Measurements from ENCODE around the gene AMOTL2.

The AMOTL2 gene

DNA sequence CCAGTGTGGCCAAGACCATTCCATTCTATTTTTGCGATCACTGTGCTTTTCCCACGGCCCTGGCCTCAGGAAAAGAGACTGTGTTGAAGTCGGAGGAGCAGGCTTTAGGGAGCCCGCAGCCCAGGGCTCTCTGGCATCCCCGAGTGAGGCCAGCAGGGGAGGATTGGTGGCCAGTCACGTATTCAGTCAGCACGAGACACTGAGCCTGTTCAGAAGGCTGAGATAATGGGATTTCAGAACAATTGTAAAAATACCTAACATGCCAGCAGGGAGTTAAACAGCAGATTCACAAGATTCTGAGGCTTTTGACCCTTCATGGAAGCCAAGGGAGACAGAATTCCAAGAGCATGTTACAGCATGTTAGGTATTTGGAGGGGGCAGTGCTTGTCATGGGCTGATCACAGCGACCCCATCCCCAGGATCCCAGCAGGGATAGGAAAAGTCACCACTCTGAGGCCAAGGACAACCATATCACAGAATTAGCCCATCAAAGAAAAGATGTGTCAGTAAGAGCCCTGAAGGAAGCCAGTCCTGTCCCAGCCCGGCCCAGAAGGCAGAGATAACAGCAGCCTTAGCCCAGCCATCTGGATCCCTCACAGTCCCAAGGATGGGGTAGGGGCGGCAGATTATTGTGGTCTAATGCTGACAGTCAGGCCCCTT is 40.6 kb downstream of the AMOTL2 start:
- Histone ChIP-seq H3K27ac (replicated peaks) (no peak overlapping the region), H3K27me3 (ENCODE audit: insufficient read depth, poor library complexity, severe bottlenecking) (no peaks in the 10 kb centered on the region), H3K4me3 (replicated peaks; ENCODE audit: insufficient read depth, low read length) (no peak overlapping the region)
- TF ChIP-seq, protein P1, sequence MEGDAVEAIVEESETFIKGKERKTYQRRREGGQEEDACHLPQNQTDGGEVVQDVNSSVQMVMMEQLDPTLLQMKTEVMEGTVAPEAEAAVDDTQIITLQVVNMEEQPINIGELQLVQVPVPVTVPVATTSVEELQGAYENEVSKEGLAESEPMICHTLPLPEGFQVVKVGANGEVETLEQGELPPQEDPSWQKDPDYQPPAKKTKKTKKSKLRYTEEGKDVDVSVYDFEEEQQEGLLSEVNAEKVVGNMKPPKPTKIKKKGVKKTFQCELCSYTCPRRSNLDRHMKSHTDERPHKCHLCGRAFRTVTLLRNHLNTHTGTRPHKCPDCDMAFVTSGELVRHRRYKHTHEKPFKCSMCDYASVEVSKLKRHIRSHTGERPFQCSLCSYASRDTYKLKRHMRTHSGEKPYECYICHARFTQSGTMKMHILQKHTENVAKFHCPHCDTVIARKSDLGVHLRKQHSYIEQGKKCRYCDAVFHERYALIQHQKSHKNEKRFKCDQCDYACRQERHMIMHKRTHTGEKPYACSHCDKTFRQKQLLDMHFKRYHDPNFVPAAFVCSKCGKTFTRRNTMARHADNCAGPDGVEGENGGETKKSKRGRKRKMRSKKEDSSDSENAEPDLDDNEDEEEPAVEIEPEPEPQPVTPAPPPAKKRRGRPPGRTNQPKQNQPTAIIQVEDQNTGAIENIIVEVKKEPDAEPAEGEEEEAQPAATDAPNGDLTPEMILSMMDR (IDR thresholded peaks at IDR 0.05; ENCODE audit: insufficient read depth, low read length): no peak
- no peak for TF ChIP-seq POLR2AphosphoS5 (IDR thresholded peaks at IDR 0.05; ENCODE audit: low read depth)
- TF ChIP-seq GABPA (IDR thresholded peaks at IDR 0.05; ENCODE audit: low read depth): no peak
- no peak for DNase-seq (ENCODE audit: low read depth in 1 of 2, low spot score in 1 of 2)

GRCh38 chr3:134332344-134332743 is 41.9 kb downstream of the AMOTL2 start:
- Histone ChIP-seq H3K27me3 (ENCODE audit: insufficient read depth, poor library complexity, severe bottlenecking) (no peaks in the 10 kb centered on the region), H3K4me3 (replicated peaks; ENCODE audit: insufficient read depth, low read length) (no peak overlapping the region), H3K27ac (replicated peaks) (no peak overlapping the region)
- no peak for DNase-seq (ENCODE audit: low read depth in 1 of 2, low spot score in 1 of 2)
- TF ChIP-seq GABPA (IDR thresholded peaks at IDR 0.05; ENCODE audit: low read depth): no peak
- TF ChIP-seq, protein P1 (IDR thresholded peaks at IDR 0.05; ENCODE audit: insufficient read depth, low read length): no peak
- TF ChIP-seq SPI1 (IDR thresholded peaks at IDR 0.05; ENCODE audit: borderline replicate concordance, low read depth): no peak
- no peak for TF ChIP-seq REST (IDR thresholded peaks at IDR 0.05; ENCODE audit: insufficient replicate concordance, low read depth)
- no peak for TF ChIP-seq POLR2AphosphoS5 (IDR thresholded peaks at IDR 0.05; ENCODE audit: low read depth)

DNA sequence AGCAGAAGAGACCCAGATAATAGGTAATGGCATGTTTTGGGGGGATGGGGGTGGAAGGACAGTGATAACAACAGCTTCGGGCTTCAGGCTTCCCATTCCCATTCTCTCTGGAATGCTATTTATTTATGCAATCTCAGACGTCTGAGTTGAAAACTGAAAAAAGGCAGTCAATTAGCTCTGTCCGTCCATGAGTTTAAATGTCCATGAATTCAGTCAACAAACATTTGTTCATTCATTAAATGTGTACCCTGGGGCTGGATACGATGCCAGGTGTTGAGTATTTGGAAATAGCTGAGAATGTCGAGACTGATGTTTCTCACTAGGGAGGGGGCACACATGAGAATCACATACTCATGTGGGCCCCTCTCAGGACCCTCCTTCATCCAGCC is 42.4 kb downstream of the AMOTL2 start:
- no peak overlapping the region for H3K4me3 ChIP-seq (replicated peaks; ENCODE audit: insufficient read depth, low read length)
- no peaks in the 10 kb centered on the region for H3K27me3 ChIP-seq (ENCODE audit: insufficient read depth, poor library complexity, severe bottlenecking)
- DNase-seq (ENCODE audit: low read depth in 1 of 2, low spot score in 1 of 2): no peak
- no peak overlapping the region for H3K27ac ChIP-seq (replicated peaks)
- TF ChIP-seq SPI1 (IDR thresholded peaks at IDR 0.05; ENCODE audit: borderline replicate concordance, low read depth) (no peak), GABPA (IDR thresholded peaks at IDR 0.05; ENCODE audit: low read depth) (no peak), REST (IDR thresholded peaks at IDR 0.05; ENCODE audit: insufficient replicate concordance, low read depth) (no peak), POLR2AphosphoS5 (IDR thresholded peaks at IDR 0.05; ENCODE audit: low read depth) (no peak)
- TF ChIP-seq, protein P1 (IDR thresholded peaks at IDR 0.05; ENCODE audit: insufficient read depth, low read length): no peak

Data from HL-60 (cell line).